ENCODE data around the gene KRT81. TPM values are rescaled to one million over a fixed set of nuclear protein-coding genes. Genes with fewer than 3 reads are reported as not detected.

KRT81 gene
- total RNA-seq, 2 experiments from 2014 or later = not detected

DNA sequence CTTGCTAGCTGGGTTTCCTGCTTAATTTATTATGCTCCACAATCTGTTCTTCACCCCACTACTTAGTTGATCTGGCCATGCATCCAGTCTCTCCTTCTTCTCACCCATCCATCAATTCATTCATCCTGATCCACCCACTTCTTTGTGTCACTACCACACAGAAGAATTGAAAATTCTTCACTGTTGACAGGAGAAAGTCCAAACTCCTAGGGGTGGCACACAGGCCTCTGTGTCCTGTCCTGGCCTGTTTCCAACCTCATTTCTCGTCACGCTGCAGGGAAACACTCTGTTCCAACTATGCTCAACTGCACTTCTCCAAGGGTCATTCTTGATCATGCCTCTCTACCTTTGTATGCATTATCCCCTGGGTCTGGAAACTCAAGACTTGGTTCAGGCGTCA lies 40.5 kb upstream of the KRT81 start:
- CTCF ChIA-PET = interaction anchor here (1.0 to 1.3 kb wide), 3 partner anchors 13 to 175 kb away, joined by 3 read pairs; no protein-coding TSS in a partner anchor
- TF ChIP-seq, protein P1, sequence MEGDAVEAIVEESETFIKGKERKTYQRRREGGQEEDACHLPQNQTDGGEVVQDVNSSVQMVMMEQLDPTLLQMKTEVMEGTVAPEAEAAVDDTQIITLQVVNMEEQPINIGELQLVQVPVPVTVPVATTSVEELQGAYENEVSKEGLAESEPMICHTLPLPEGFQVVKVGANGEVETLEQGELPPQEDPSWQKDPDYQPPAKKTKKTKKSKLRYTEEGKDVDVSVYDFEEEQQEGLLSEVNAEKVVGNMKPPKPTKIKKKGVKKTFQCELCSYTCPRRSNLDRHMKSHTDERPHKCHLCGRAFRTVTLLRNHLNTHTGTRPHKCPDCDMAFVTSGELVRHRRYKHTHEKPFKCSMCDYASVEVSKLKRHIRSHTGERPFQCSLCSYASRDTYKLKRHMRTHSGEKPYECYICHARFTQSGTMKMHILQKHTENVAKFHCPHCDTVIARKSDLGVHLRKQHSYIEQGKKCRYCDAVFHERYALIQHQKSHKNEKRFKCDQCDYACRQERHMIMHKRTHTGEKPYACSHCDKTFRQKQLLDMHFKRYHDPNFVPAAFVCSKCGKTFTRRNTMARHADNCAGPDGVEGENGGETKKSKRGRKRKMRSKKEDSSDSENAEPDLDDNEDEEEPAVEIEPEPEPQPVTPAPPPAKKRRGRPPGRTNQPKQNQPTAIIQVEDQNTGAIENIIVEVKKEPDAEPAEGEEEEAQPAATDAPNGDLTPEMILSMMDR (IDR thresholded peaks at IDR 0.05) = no peak
- no peak overlapping the region for H3K27ac Mint-ChIP-seq
- no peaks in the 10 kb centered on the region for H3K36me3 Mint-ChIP-seq (ENCODE audit: low read depth)
- intact Hi-C loops (cut with micrococcal nuclease) = no loop called here
- ATAC-seq (no peak), DNase-seq (no peak)
- H3K27me3 Mint-ChIP-seq = peaks cover 7% of the 10 kb centered on the region
- POLR2A ChIA-PET = no interaction called here
- H3K9me3 Mint-ChIP-seq = peaks cover 4% of the 10 kb centered on the region
- H3K4me1 Mint-ChIP-seq (ENCODE audit: low read depth) = peaks cover 15% of the 10 kb centered on the region
- H3K4me3 Mint-ChIP-seq = no peak overlapping the region

DNA sequence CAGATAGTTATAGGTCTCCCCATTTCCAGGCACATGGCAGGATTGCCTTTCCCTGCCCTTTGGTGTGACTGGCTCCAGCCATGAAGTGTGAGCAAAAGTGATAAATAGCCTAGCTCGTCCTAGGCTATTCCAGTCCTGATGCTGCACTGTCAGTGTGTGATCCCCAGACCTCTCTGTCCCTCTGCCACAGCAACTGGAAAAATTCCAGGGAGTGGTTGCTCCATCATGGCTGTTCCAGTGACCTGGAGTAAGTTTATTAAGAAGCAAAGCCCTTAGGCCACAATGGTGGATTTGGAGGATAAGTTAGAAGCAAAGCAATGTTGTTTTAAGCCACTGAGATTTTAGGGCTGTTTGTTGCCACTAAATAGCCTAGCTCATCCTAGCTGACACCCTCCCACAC lies 39.7 kb upstream of the KRT81 start:
- ATAC-seq = no peak
- peaks cover 8% of the 10 kb centered on the region for H3K27me3 Mint-ChIP-seq
- no peak for DNase-seq

DNA sequence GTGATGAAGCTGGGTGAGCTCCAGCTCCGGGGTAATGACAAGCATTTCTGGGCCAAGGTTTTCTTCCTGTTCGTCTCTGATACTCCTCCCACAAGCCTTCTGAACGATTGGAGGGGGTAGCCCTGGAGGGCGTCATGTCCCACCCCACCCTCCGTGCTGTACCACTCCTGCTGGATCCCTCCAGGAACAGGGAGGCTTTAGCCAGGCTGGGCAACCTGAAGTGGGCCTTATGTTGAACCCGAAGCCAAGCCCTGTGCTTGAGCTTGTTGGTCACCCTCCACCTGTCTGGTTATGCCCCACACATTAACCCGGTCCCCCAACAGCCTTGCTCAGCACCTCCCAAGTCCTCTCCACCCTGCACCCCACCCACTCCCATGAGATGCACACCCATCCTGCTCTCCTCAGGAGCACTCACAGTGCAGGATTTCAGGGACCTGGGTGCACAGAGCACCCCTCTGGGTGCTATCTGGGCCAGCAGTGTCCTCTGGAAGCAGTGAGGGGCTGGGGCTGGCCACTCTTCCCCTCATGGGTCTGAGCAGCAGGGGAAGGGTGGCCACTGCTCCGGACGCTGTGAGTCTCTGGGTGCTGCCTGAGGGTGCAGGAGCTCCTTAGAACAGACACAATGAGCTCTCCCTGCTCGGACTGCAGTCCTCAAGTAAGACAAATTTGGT lies 36.6 kb upstream of the KRT81 start:
- TF ChIP-seq, protein P1 (IDR thresholded peaks at IDR 0.05) = no peak
- Mint-ChIP-seq H3K27me3 (peaks cover 4% of the 10 kb centered on the region), H3K36me3 (ENCODE audit: low read depth) (no peaks in the 10 kb centered on the region), H3K27ac (no peak overlapping the region), H3K4me1 (ENCODE audit: low read depth) (peaks cover 12% of the 10 kb centered on the region), H3K9me3 (no peaks in the 10 kb centered on the region), H3K4me3 (no peak overlapping the region)
- ChIA-PET POLR2A (no interaction called here), CTCF (interaction anchor here (0.7 to 5.6 kb wide), 34 partner anchors 9 to 551 kb away, joined by 3 to 39 read pairs (median 5); no protein-coding TSS in a partner anchor)
- DNase-seq (no peak), ATAC-seq (no peak)
- intact Hi-C loops (cut with micrococcal nuclease) = loop anchor here (5.0 kb wide), 1 partner anchor 171 kb away; no protein-coding TSS in a partner anchor

More for the DNA sequence above, 39.7 kb upstream of the KRT81 start:
- no peaks in the 10 kb centered on the region for H3K9me3 Mint-ChIP-seq
- H3K27ac Mint-ChIP-seq = no peak overlapping the region
- TF ChIP-seq, protein P1 (IDR thresholded peaks at IDR 0.05) = no peak
- intact Hi-C loops (cut with micrococcal nuclease) = no loop called here
- no peak overlapping the region for H3K4me3 Mint-ChIP-seq
- ChIA-PET CTCF (interaction anchor here (0.7 to 1.3 kb wide), 4 partner anchors 9 to 20 kb away, joined by 3 read pairs; no protein-coding TSS in a partner anchor), POLR2A (no interaction called here)
- peaks cover 12% of the 10 kb centered on the region for H3K4me1 Mint-ChIP-seq (ENCODE audit: low read depth)
- H3K36me3 Mint-ChIP-seq (ENCODE audit: low read depth) = no peaks in the 10 kb centered on the region

DNA sequence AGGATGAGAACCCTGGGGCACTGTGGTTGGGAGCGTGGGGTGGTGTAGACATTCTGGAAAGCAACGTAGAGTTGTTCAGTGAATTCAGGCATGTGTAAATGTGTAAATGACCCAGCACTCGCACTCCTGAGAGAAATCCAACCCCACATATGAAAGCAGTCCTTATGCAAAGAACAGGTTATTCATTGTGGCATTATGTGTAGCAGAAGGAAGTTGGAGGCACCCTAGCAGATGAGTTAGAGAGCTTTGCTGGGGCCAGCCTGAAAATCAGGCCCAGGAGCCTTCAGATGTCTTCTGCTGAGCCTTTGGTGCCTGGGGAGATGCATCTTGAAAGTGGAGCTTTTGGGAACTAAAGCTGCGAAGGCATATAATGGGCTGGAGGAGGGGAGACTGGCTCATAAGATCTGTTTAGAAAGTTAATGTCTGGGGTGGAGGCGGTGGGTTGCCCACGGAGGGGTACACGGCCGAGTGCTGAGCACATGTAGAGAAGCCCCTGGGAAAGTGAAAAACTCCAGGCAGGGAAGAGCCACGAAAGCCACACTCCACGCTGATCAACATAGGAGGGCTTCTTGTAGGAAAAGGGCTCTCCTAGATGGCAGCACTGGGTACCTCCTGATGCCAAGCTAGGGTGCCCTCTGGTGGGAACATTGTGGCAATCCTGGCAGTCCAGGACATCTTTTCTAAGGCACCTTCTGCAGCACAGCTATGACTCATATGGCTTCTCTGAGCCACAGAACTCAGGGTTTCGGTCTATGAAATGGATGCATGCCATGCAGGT lies 35.9 kb upstream of the KRT81 start:
- H3K27me3 Mint-ChIP-seq = peaks cover 6% of the 10 kb centered on the region
- POLR2A ChIA-PET = no interaction called here
- H3K4me1 Mint-ChIP-seq (ENCODE audit: low read depth) = peaks cover 12% of the 10 kb centered on the region
- H3K4me3 Mint-ChIP-seq = no peak overlapping the region
- peak; percentile 87 for DNase-seq
- TF ChIP-seq, protein P1 (IDR thresholded peaks at IDR 0.05) = peak; percentile 53
- intact Hi-C loops (cut with micrococcal nuclease) = loop anchor here (5.0 kb wide), 1 partner anchor 170 kb away; no protein-coding TSS in a partner anchor
- no peaks in the 10 kb centered on the region for H3K36me3 Mint-ChIP-seq (ENCODE audit: low read depth)
- CTCF ChIA-PET = interaction anchor here (0.7 to 5.6 kb wide), 33 partner anchors 8 to 552 kb away, joined by 3 to 39 read pairs (median 5); no protein-coding TSS in a partner anchor
- ATAC-seq = peak; percentile 98
- no peaks in the 10 kb centered on the region for H3K9me3 Mint-ChIP-seq
- no peak overlapping the region for H3K27ac Mint-ChIP-seq

DNA sequence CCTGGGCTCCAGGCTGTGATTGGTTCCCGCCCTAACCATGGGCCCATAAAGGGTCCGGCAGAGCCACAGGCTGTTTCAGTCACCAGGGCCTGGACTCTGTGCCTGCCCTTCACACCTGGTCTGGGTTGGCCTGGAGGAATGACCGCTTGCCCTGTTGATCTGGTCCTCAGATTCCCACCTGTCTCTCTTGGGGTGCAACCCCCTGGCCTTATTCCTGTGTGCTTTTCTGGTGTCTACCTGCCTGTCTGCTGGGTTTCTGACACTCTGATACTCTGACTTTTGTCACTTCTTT lies 32.8 kb upstream of the KRT81 start:
- TF ChIP-seq, protein P1 (IDR thresholded peaks at IDR 0.05) = no peak
- Mint-ChIP-seq H3K27me3 (peaks cover 11% of the 10 kb centered on the region), H3K4me1 (ENCODE audit: low read depth) (peaks cover 12% of the 10 kb centered on the region), H3K4me3 (no peak overlapping the region), H3K36me3 (ENCODE audit: low read depth) (no peaks in the 10 kb centered on the region), H3K27ac (no peak overlapping the region), H3K9me3 (no peaks in the 10 kb centered on the region)
- intact Hi-C loops (cut with micrococcal nuclease) = no loop called here
- POLR2A ChIA-PET = no interaction called here
- ATAC-seq (no peak), DNase-seq (no peak)
- CTCF ChIA-PET = interaction anchor here (5.6 kb wide), 1 partner anchor 45 kb away, joined by 39 read pairs; no protein-coding TSS in a partner anchor

Data from activated CD8-positive, alpha-beta T cell treated with anti-CD3 and anti-CD28 coated beads for 36 hours (primary cell).